Measurements from ENCODE around the gene ATP6V1F.

The ATP6V1F gene

DNA sequence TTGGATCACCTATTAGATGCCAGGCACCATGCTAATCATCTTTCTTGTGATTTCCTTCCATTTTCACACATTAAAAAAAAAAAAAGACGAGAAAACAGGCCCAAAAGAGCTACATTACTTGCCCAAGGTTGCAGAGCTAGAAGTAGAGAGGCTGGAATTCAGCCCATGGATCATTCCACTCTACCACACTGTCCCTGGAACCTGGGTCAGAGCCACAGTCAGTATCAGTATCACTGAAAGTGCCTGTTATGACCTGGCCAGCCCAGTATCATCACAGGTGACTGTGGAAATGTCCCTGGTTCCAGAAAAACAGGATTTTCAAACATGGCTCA, 35.8 kb upstream of the ATP6V1F start:
- H2AFZ ChIP-seq (ENCODE audit: low read length) = no peak overlapping the region
- H3K9me2 ChIP-seq (replicated peaks; ENCODE audit: low read depth, low read length) = no peaks in the 10 kb centered on the region
- no peaks in the 10 kb centered on the region for H3K36me3 ChIP-seq (ENCODE audit: insufficient read depth, low read length)
- TF ChIP-seq EZH2phosphoT487 (IDR thresholded peaks at IDR 0.05; ENCODE audit: borderline replicate concordance) = no peak
- TF ChIP-seq, protein P1, sequence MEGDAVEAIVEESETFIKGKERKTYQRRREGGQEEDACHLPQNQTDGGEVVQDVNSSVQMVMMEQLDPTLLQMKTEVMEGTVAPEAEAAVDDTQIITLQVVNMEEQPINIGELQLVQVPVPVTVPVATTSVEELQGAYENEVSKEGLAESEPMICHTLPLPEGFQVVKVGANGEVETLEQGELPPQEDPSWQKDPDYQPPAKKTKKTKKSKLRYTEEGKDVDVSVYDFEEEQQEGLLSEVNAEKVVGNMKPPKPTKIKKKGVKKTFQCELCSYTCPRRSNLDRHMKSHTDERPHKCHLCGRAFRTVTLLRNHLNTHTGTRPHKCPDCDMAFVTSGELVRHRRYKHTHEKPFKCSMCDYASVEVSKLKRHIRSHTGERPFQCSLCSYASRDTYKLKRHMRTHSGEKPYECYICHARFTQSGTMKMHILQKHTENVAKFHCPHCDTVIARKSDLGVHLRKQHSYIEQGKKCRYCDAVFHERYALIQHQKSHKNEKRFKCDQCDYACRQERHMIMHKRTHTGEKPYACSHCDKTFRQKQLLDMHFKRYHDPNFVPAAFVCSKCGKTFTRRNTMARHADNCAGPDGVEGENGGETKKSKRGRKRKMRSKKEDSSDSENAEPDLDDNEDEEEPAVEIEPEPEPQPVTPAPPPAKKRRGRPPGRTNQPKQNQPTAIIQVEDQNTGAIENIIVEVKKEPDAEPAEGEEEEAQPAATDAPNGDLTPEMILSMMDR (conservative IDR thresholded peaks at IDR 0.05; ENCODE audit: low read length) = no peak
- H3K4me3 ChIP-seq (ENCODE audit: low read length, poor library complexity, severe bottlenecking) = no peak overlapping the region
- H3K4me2 ChIP-seq (ENCODE audit: low read depth, low read length, poor library complexity, severe bottlenecking) = no peak overlapping the region
- H3K27me3 ChIP-seq (ENCODE audit: insufficient read depth, low read length, poor library complexity, severe bottlenecking) = no peaks in the 10 kb centered on the region
- no peaks in the 10 kb centered on the region for H4K20me1 ChIP-seq (ENCODE audit: insufficient read depth, low read length, poor library complexity, severe bottlenecking)
- no peaks in the 10 kb centered on the region for H3F3A ChIP-seq (ENCODE audit: low read depth)
- peaks cover 9% of the 10 kb centered on the region for H3K4me1 ChIP-seq (ENCODE audit: insufficient read depth, low read length, poor library complexity, severe bottlenecking)
- peaks cover 11% of the 10 kb centered on the region for H3K79me2 ChIP-seq (ENCODE audit: insufficient read depth, low read length)
- no peaks in the 10 kb centered on the region for H3K9me3 ChIP-seq (ENCODE audit: insufficient read depth, low read depth, low read length)
- no peak overlapping the region for H3K9ac ChIP-seq (ENCODE audit: low read depth, low read length, poor library complexity, severe bottlenecking)

DNA sequence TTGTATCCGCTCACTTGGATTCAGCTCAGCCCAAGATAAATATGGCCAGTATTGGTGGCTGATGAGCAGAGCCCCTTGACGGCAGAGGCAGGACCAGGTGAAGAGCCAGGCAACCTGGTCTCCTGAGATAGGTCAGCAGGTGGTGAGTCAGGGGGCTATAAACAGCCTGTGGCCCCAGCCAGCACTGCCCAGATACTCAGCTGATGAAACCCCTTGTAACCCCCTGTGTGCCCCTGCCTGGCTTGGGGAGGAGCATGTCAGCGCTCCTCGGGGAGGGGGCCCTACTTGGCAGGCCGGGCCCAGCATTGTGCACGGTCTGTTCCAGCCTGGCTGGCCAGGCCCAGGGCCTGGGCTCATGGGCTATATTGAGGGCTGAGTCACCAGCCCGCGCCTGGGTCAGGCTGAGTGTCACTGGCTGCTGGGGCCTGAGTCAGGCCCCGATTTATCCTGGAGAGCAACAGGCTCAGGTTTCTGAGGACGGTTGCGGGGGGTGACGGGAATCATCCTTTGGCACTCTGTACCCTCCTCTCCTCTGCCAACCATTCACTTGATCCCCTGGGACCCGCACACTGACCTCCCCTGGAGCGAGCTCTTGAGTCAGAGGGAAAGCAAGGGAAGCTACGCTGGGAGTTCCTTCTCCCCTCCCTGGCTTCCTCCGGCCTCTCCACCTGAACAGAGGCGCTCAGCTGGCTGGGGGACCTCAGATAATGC, 35.3 kb upstream of the ATP6V1F start:
- H3F3A ChIP-seq (ENCODE audit: low read depth) = no peaks in the 10 kb centered on the region
- no peak overlapping the region for H2AFZ ChIP-seq (ENCODE audit: low read length)
- no peaks in the 10 kb centered on the region for H3K9me3 ChIP-seq (ENCODE audit: insufficient read depth, low read depth, low read length)
- H3K36me3 ChIP-seq (ENCODE audit: insufficient read depth, low read length) = no peaks in the 10 kb centered on the region
- H3K79me2 ChIP-seq (ENCODE audit: insufficient read depth, low read length) = peaks cover 11% of the 10 kb centered on the region
- no peaks in the 10 kb centered on the region for H3K27me3 ChIP-seq (ENCODE audit: insufficient read depth, low read length, poor library complexity, severe bottlenecking)
- no peaks in the 10 kb centered on the region for H4K20me1 ChIP-seq (ENCODE audit: insufficient read depth, low read length, poor library complexity, severe bottlenecking)
- no peak overlapping the region for H3K9ac ChIP-seq (ENCODE audit: low read depth, low read length, poor library complexity, severe bottlenecking)
- H3K9me2 ChIP-seq (replicated peaks; ENCODE audit: low read depth, low read length) = no peaks in the 10 kb centered on the region
- H3K4me2 ChIP-seq (ENCODE audit: low read depth, low read length, poor library complexity, severe bottlenecking) = no peak overlapping the region
- peaks cover 14% of the 10 kb centered on the region for H3K4me1 ChIP-seq (ENCODE audit: insufficient read depth, low read length, poor library complexity, severe bottlenecking)
- no peak overlapping the region for H3K4me3 ChIP-seq (ENCODE audit: low read length, poor library complexity, severe bottlenecking)
- TF ChIP-seq, protein P1 (conservative IDR thresholded peaks at IDR 0.05; ENCODE audit: low read length) = no peak
- TF ChIP-seq EZH2phosphoT487 (IDR thresholded peaks at IDR 0.05; ENCODE audit: borderline replicate concordance) = no peak

DNA sequence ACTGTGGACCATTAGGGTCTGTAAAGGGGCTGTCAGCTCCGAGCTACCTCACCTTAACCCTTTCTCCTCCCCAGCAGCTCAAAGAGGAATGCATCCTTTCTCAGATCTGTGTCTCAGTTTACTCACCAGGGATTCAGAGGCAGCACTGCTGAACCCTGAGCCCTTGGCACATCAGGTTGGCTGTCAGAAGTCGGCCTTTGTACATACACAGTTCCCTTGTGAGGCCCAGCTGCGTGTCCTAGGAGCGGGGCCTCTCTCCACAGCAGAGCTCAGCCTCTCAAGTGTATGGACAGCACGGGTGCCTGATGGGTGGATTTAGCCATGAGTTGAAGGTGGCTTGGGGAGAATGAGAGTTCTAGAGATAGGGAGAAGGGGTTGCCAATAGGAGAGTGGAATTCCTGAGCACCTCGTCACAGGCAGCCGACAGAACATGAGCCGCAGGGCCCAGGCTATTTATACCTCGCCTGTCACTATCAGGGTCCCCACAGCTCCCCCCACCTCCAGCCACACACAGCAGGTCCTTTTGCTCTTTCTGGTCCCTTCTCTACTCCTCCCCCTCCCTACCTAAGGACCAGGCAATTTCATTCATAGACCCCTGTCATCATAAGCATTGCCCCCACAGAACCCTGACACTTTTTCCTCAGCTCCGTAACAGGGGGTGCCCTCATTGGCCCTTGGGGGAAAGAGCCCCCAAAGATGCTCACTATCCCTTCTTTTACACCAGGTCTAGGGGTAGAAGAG, 34.5 kb upstream of the ATP6V1F start:
- no peaks in the 10 kb centered on the region for H4K20me1 ChIP-seq (ENCODE audit: insufficient read depth, low read length, poor library complexity, severe bottlenecking)
- H3F3A ChIP-seq (ENCODE audit: low read depth) = no peaks in the 10 kb centered on the region
- TF ChIP-seq, protein P1 (conservative IDR thresholded peaks at IDR 0.05; ENCODE audit: low read length) = no peak
- TF ChIP-seq EZH2phosphoT487 (IDR thresholded peaks at IDR 0.05; ENCODE audit: borderline replicate concordance) = no peak
- H3K4me2 ChIP-seq (ENCODE audit: low read depth, low read length, poor library complexity, severe bottlenecking) = no peak overlapping the region
- H3K79me2 ChIP-seq (ENCODE audit: insufficient read depth, low read length) = peaks cover 11% of the 10 kb centered on the region
- H3K9me2 ChIP-seq (replicated peaks; ENCODE audit: low read depth, low read length) = no peaks in the 10 kb centered on the region
- H2AFZ ChIP-seq (ENCODE audit: low read length) = no peak overlapping the region
- H3K9me3 ChIP-seq (ENCODE audit: insufficient read depth, low read depth, low read length) = no peaks in the 10 kb centered on the region
- H3K27me3 ChIP-seq (ENCODE audit: insufficient read depth, low read length, poor library complexity, severe bottlenecking) = no peaks in the 10 kb centered on the region
- H3K4me3 ChIP-seq (ENCODE audit: low read length, poor library complexity, severe bottlenecking) = no peak overlapping the region
- peaks cover 21% of the 10 kb centered on the region for H3K4me1 ChIP-seq (ENCODE audit: insufficient read depth, low read length, poor library complexity, severe bottlenecking)
- no peaks in the 10 kb centered on the region for H3K36me3 ChIP-seq (ENCODE audit: insufficient read depth, low read length)
- no peak overlapping the region for H3K9ac ChIP-seq (ENCODE audit: low read depth, low read length, poor library complexity, severe bottlenecking)

Measured in Loucy (cell line).